Upper lobe of right lung (tissue), 1 donor: ENCODE measurements around the gene KIF5B. TPM values are rescaled to one million over a fixed set of nuclear protein-coding genes. Genes with fewer than 3 reads are reported as not detected.
A peak's percentile ranks its signal among the peaks of the same experiment; 100 is the strongest.
"Not testable (repeated sequence)": the region's sequence is repeated elsewhere in the genome, so short reads cannot be mapped to it uniquely, and the experiment has no call there.

ENCODE experiments used
- ATAC-seq: fragments of 200-7000 bp; cut with Tn5 transposase; one replicate; pipeline ENCODE4 v1.9.1; 2020; ENCODE audit warnings: mild to moderate bottlenecking, moderate library complexity
- DNase-seq: peaks from one replicate; pipeline ENCODE4 v3.0.0-alpha.2; 2020
- H3K27ac ChIP-seq: fragments of 200-600 bp; one replicate; pipeline ENCODE4 v1.8.0; 2022
- H3K27me3 ChIP-seq: fragments of 200-600 bp; one replicate; pipeline ENCODE4 v1.8.0; 2022; ENCODE audit warnings: mild to moderate bottlenecking
- H3K36me3 ChIP-seq: fragments of 200-600 bp; one replicate; pipeline ENCODE4 v1.8.0; 2022
- H3K4me1 ChIP-seq: fragments of 200-600 bp; one replicate; pipeline ENCODE4 v1.8.0; 2022
- H3K4me3 ChIP-seq: fragments of 200-600 bp; one replicate; pipeline ENCODE4 v1.8.0; 2022; ENCODE audit warnings: mild to moderate bottlenecking
- H3K9me3 ChIP-seq: fragments of 200-600 bp; one replicate; pipeline ENCODE4 v1.8.0; 2022
- CTCF ChIP-seq: fragments of 200-600 bp; IDR thresholded peaks from one replicate; pipeline ENCODE4 v1.8.0; 2022; ENCODE audit warnings: antibody characterized with exemption
- intact Hi-C: fragments of 100-400 bp; cut with DNase I; formaldehyde crosslinking; loops from one replicate; pipeline ENCODE4 v1.11.0; 2022
- long read RNA-seq: library from polyadenylated mRNA; unstranded; transcript quantifications from one replicate; pipeline ENCODE4 v2.0.0, GENCODE V29; 2021
- total RNA-seq: library from RNA; stranded (reverse); fragmentation: NEBNext Ultra II Directional; extraction: Animal tissue kit (Norgen Biotek cat#: 25700); gene quantifications from one replicate; pipeline ENCODE4 v1.2.1, GENCODE V29; 2021
- donor health status: DM: no; HTN: yes; CAD: no; lungs with severe emphysema.

The KIF5B gene
- 112 TPM for total RNA-seq
- long read RNA-seq, full-length matches to known transcripts = 82 of 279 reads
- long read RNA-seq, partial matches to known transcripts = 184 of 279 reads
- long read RNA-seq, other reads (novel, unspliced or antisense) = 13 of 279 reads

GRCh38 chr10:32056136-32057035 lies at the start of gene KIF5B:
KIF5B (minus strand) TSS chr10:32056425; CDS start chr10:32055973, 452 bp downstream.
- H3K9me3 ChIP-seq = no peaks in the 10 kb centered on the region
- peak; percentile 95 for ATAC-seq
- peak within 1 kb of the TSS; percentile 99 for H3K27ac ChIP-seq
- H3K27me3 ChIP-seq = no peaks in the 10 kb centered on the region
- H3K4me3 ChIP-seq = peak within 1 kb of the TSS; percentile 96
- intact Hi-C loops = no loop called here
- DNase-seq = peak; percentile 96
- H3K36me3 ChIP-seq = no peaks in the 10 kb centered on the region
- TF ChIP-seq CTCF = no peak
- H3K4me1 ChIP-seq = peaks cover 23% of the 10 kb centered on the region

GRCh38 chr10:32105782-32106382 lies 49.7 kb upstream of the KIF5B start:
- Histone ChIP-seq H3K36me3 (no peaks in the 10 kb centered on the region), H3K9me3 (no peaks in the 10 kb centered on the region), H3K4me3 (no peak overlapping the region), H3K27me3 (no peaks in the 10 kb centered on the region), H3K27ac (no peak overlapping the region), H3K4me1 (no peaks in the 10 kb centered on the region)
- ATAC-seq (no peak), DNase-seq (no peak)
- no peak for TF ChIP-seq CTCF
- intact Hi-C loops = no loop called here

- Histone ChIP-seq H3K9me3 (no peaks in the 10 kb centered on the region), H3K36me3 (no peaks in the 10 kb centered on the region), H3K4me1 (no peaks in the 10 kb centered on the region), H3K4me3 (no peak overlapping the region), H3K27ac (no peak overlapping the region), H3K27me3 (no peaks in the 10 kb centered on the region)
- intact Hi-C loops = no loop called here
- ATAC-seq (no peak), DNase-seq (no peak)
- no peak for TF ChIP-seq CTCF
These were observed 48.6 kb upstream of the KIF5B start for GRCh38 chr10:32104622-32105509.

GRCh38 chr10:32104181-32104580 lies 48.0 kb upstream of the KIF5B start:
- Histone ChIP-seq H3K9me3 (no peaks in the 10 kb centered on the region), H3K4me1 (no peaks in the 10 kb centered on the region), H3K4me3 (no peak overlapping the region), H3K27me3 (no peaks in the 10 kb centered on the region), H3K27ac (peak overlapping the region; percentile 6), H3K36me3 (no peaks in the 10 kb centered on the region)
- intact Hi-C loops = no loop called here
- no peak for TF ChIP-seq CTCF
- no peak for ATAC-seq
- DNase-seq = no peak

GRCh38 chr10:32103721-32104120 lies 47.5 kb upstream of the KIF5B start:
- Histone ChIP-seq H3K36me3 (no peaks in the 10 kb centered on the region), H3K27me3 (no peaks in the 10 kb centered on the region), H3K27ac (peak overlapping the region; percentile 6), H3K4me1 (no peaks in the 10 kb centered on the region), H3K4me3 (no peak overlapping the region), H3K9me3 (no peaks in the 10 kb centered on the region)
- TF ChIP-seq CTCF = no peak
- no peak for ATAC-seq
- intact Hi-C loops = no loop called here
- no peak for DNase-seq

GRCh38 chr10:32098566-32099259 lies 42.5 kb upstream of the KIF5B start:
- H3K27ac ChIP-seq, H3K4me3 ChIP-seq, H3K36me3 ChIP-seq, ATAC-seq, intact Hi-C loops, H3K27me3 ChIP-seq, H3K4me1 ChIP-seq, H3K9me3 ChIP-seq, DNase-seq: not testable (repeated sequence)
